ENCODE results near the gene WBP11. TPM values are rescaled to one million over a fixed set of nuclear protein-coding genes. Genes with fewer than 3 reads are reported as not detected.
A peak's percentile ranks its signal among the peaks of the same experiment; 100 is the strongest.

The WBP11 gene
- total RNA-seq, 1 donor from 2014 or later: 53.5 TPM

GRCh38 chr12:14810953-14811483 is 7.7 kb upstream of the WBP11 start:
- Histone ChIP-seq H3K27ac (no peak overlapping the region), H3K4me3 (no peak overlapping the region)
- peak; percentile 32 for DNase-seq (ENCODE audit: low spot score)

GRCh38 chr12:14810167-14810952 is 7.1 kb upstream of the WBP11 start:
- Histone ChIP-seq H3K36me3 (no peaks in the 10 kb centered on the region), H3K27ac (no peak overlapping the region), H2AFZ (replicated peaks) (no peak overlapping the region), H3K4me3 (no peak overlapping the region), H3K9me3 (ENCODE audit: low read depth) (no peaks in the 10 kb centered on the region), H3K9ac (no peak overlapping the region), H3K79me2 (ENCODE audit: low read depth) (no peaks in the 10 kb centered on the region), H3K4me1 (no peaks in the 10 kb centered on the region), H3K27me3 (no peaks in the 10 kb centered on the region), H3K4me2 (no peak overlapping the region), H4K20me1 (ENCODE audit: low read depth) (no peaks in the 10 kb centered on the region), H3F3A (ENCODE audit: low read depth) (no peaks in the 10 kb centered on the region)
- Mint-ChIP-seq H3K4me3 (no peak overlapping the region), H3K9me3 (no peaks in the 10 kb centered on the region), H3K27me3 (ENCODE audit: insufficient read depth, low read depth) (no peaks in the 10 kb centered on the region), H3K36me3 (no peaks in the 10 kb centered on the region), H3K27ac (no peak overlapping the region), H3K4me1 (peaks cover 2% of the 10 kb centered on the region)
- no peak for DNase-seq (ENCODE audit: low spot score)
- no peak for TF ChIP-seq CTCF (IDR thresholded peaks at IDR 0.05)
- no peak for TF ChIP-seq EZH2 (IDR thresholded peaks at IDR 0.05)
- TF ChIP-seq EZH2phosphoT487 (IDR thresholded peaks at IDR 0.05): no peak

More at GRCh38 chr12:14810953-14811483, 7.7 kb upstream of the WBP11 start:
- H2AFZ ChIP-seq (replicated peaks): no peak overlapping the region
- H3K9ac ChIP-seq: no peak overlapping the region
- H4K20me1 ChIP-seq (ENCODE audit: low read depth): no peaks in the 10 kb centered on the region
- H3K4me1 Mint-ChIP-seq: no peaks in the 10 kb centered on the region
- H3K9me3 Mint-ChIP-seq: no peaks in the 10 kb centered on the region
- no peaks in the 10 kb centered on the region for H3K4me1 ChIP-seq
- no peaks in the 10 kb centered on the region for H3K79me2 ChIP-seq (ENCODE audit: low read depth)
- H3K27ac Mint-ChIP-seq: no peak overlapping the region
- no peaks in the 10 kb centered on the region for H3K27me3 Mint-ChIP-seq (ENCODE audit: insufficient read depth, low read depth)
- no peaks in the 10 kb centered on the region for H3K36me3 ChIP-seq
- no peaks in the 10 kb centered on the region for H3K27me3 ChIP-seq
- H3K4me3 Mint-ChIP-seq: no peak overlapping the region
- no peaks in the 10 kb centered on the region for H3F3A ChIP-seq (ENCODE audit: low read depth)
- H3K9me3 ChIP-seq (ENCODE audit: low read depth): no peaks in the 10 kb centered on the region
- no peak overlapping the region for H3K4me2 ChIP-seq
- no peak for TF ChIP-seq EZH2phosphoT487 (IDR thresholded peaks at IDR 0.05)
- no peak for TF ChIP-seq EZH2 (IDR thresholded peaks at IDR 0.05)
- TF ChIP-seq CTCF (IDR thresholded peaks at IDR 0.05): peak; percentile 54
- no peaks in the 10 kb centered on the region for H3K36me3 Mint-ChIP-seq

GRCh38 chr12:14803830-14804160 is 517 bp upstream of the WBP11 start:
- TF ChIP-seq CTCF (IDR thresholded peaks at IDR 0.05): no peak
- TF ChIP-seq EZH2phosphoT487 (IDR thresholded peaks at IDR 0.05): no peak
- no peak for TF ChIP-seq EZH2 (IDR thresholded peaks at IDR 0.05)
- Histone ChIP-seq H4K20me1 (ENCODE audit: low read depth) (peaks cover 6% of the 10 kb centered on the region), H2AFZ (replicated peaks) (peak overlapping the region; percentile 69), H3K79me2 (ENCODE audit: low read depth) (peaks cover 61% of the 10 kb centered on the region), H3K36me3 (no peaks in the 10 kb centered on the region), H3K4me3 (peak overlapping the region; percentile 73), H3K27ac (no peak overlapping the region), H3K9me3 (ENCODE audit: low read depth) (no peaks in the 10 kb centered on the region), H3K27me3 (no peaks in the 10 kb centered on the region), H3F3A (ENCODE audit: low read depth) (peaks cover 4% of the 10 kb centered on the region), H3K4me1 (peaks cover 14% of the 10 kb centered on the region), H3K9ac (peak overlapping the region; percentile 79), H3K4me2 (peak overlapping the region; percentile 80)
- DNase-seq (ENCODE audit: low spot score): no peak
- H3K36me3 Mint-ChIP-seq: no peaks in the 10 kb centered on the region
- peaks cover 12% of the 10 kb centered on the region for H3K4me1 Mint-ChIP-seq
- no peak overlapping the region for H3K27ac Mint-ChIP-seq
- no peaks in the 10 kb centered on the region for H3K9me3 Mint-ChIP-seq
- no peaks in the 10 kb centered on the region for H3K27me3 Mint-ChIP-seq (ENCODE audit: insufficient read depth, low read depth)
- H3K4me3 Mint-ChIP-seq: no peak overlapping the region

Data from neural progenitor cell (in vitro differentiated cells).